IMR-90 (cell line): ENCODE data around the gene NNT. TPM values are rescaled to one million over a fixed set of nuclear protein-coding genes. Genes with fewer than 3 reads are reported as not detected.

Source experiments
- ATAC-seq: fragments of 200-7000 bp; cut with Tn5 transposase; 2 replicates; pipeline ENCODE4 v1.9.1; 2020; ENCODE audit warnings: low read depth, mild to moderate bottlenecking, moderate library complexity
- BruUV-seq: library from RNA; stranded (reverse); fragments of 400-500 nt; replicated peaks from 2 replicates; lab custom pipeline; 2021; lab: Mats Ljungman, UMichigan
- CTCF ChIA-PET: fragments of 300-600 bp; formaldehyde crosslinking; extraction: SDS; loops from one replicate; lab custom pipeline; 2021; ENCODE audit warnings: antibody characterized with exemption; lab: Yijun Ruan, JAX
- POLR2A ChIA-PET: fragments of 300-600 bp; sonication (Branson Sonifier 250); formaldehyde crosslinking; loops from one replicate; lab custom pipeline; 2022; ENCODE audit warnings: antibody characterized with exemption; ENCODE audit not compliant: unreplicated experiment; lab: Charles Lee
- DNase-seq: peaks from one replicate; pipeline ENCODE4 v3.0.0; 2013
- H2AFZ ChIP-seq: replicated peaks from 2 replicates; pipeline ENCODE3; 2013; ENCODE audit warnings: low read length, mild to moderate bottlenecking; ENCODE audit not compliant: poor library complexity
- H2AK5ac ChIP-seq: 2 replicates; pipeline ENCODE4 v1.6.1; 2013; ENCODE audit warnings: low read depth, low read length, inconsistent platforms
- H2AK9ac ChIP-seq: replicated peaks from 2 replicates; pipeline ENCODE3; 2013; ENCODE audit warnings: mild to moderate bottlenecking, low read depth, low read length, moderate library complexity; ENCODE audit not compliant: poor library complexity
- H2BK120ac ChIP-seq: 2 replicates; pipeline ENCODE4 v1.6.1; 2013; ENCODE audit warnings: low read depth, low read length, inconsistent platforms
- H2BK15ac ChIP-seq: 3 replicates; pipeline ENCODE4 v1.6.1; 2013; ENCODE audit warnings: low read depth, low read length, inconsistent platforms
- H2BK20ac ChIP-seq: 2 replicates; pipeline ENCODE4 v1.6.1; 2013; ENCODE audit warnings: low read depth, mild to moderate bottlenecking, inconsistent platforms, low read length, moderate library complexity
- H2BK5ac ChIP-seq: 2 replicates; pipeline ENCODE4 v1.6.1; 2013; ENCODE audit warnings: mild to moderate bottlenecking, low read depth, low read length, inconsistent platforms; ENCODE audit not compliant: poor library complexity, severe bottlenecking
- H3K14ac ChIP-seq: replicated peaks from 2 replicates; pipeline ENCODE4 v1.6.1; 2013; ENCODE audit warnings: low read depth, low read length, inconsistent platforms
- H3K18ac ChIP-seq: 2 replicates; pipeline ENCODE4 v1.6.1; 2013; ENCODE audit warnings: low read depth, low read length, control low read depth
- H3K23ac ChIP-seq: 2 replicates; pipeline ENCODE4 v1.6.1; 2013; ENCODE audit warnings: low read depth, low read length, inconsistent platforms
- H3K27ac ChIP-seq: 2 replicates; pipeline ENCODE4 v1.5.1; 2013; ENCODE audit warnings: mild to moderate bottlenecking, control low read depth, low read length; ENCODE audit not compliant: insufficient read depth
- H3K27me3 ChIP-seq: 2 replicates; pipeline ENCODE4 v1.6.1; 2013; ENCODE audit warnings: low read length; ENCODE audit not compliant: control insufficient read depth, insufficient read depth
- H3K36me3 ChIP-seq: 2 replicates; pipeline ENCODE4 v1.6.1; 2013; ENCODE audit warnings: low read length, mixed read lengths; ENCODE audit not compliant: control insufficient read depth, insufficient read depth
- H3K4ac ChIP-seq: 2 replicates; pipeline ENCODE4 v1.6.1; 2013; ENCODE audit warnings: low read depth, low read length, inconsistent platforms
- H3K4me1 ChIP-seq: 2 replicates; pipeline ENCODE4 v1.6.1; 2013; ENCODE audit warnings: low read length, mixed read lengths; ENCODE audit not compliant: control insufficient read depth, insufficient read depth
- H3K4me2 ChIP-seq: 2 replicates; pipeline ENCODE4 v1.6.1; 2013; ENCODE audit warnings: low read depth, mild to moderate bottlenecking, control low read depth, low read length, moderate library complexity
- H3K4me3 ChIP-seq: 2 replicates; pipeline ENCODE4 v1.5.1; 2013; ENCODE audit warnings: low read depth, mild to moderate bottlenecking, control low read depth, low read length, moderate library complexity; ENCODE audit not compliant: insufficient read depth
- H3K56ac ChIP-seq: 2 replicates; pipeline ENCODE4 v1.6.1; 2013; ENCODE audit warnings: low read length, inconsistent platforms; ENCODE audit not compliant: insufficient read depth; ENCODE audit errors: extremely low read depth
- H3K79me1 ChIP-seq, 2 experiments: 2 replicates each; pipeline ENCODE4 v1.6.1; 2013; ENCODE audit warnings: low read length in 2 of 2, inconsistent platforms in 1 of 2, low read depth in 1 of 2
- H3K9ac ChIP-seq: 2 replicates; pipeline ENCODE4 v1.6.1; 2013; ENCODE audit warnings: low read depth, low read length, control low read depth
- H3K9me1 ChIP-seq: 2 replicates; pipeline ENCODE4 v1.6.1; 2013; ENCODE audit warnings: low read length, inconsistent platforms; ENCODE audit not compliant: insufficient read depth
- H3K9me3 ChIP-seq: 2 replicates; pipeline ENCODE4 v1.6.1; 2013; ENCODE audit warnings: low read length; ENCODE audit not compliant: control insufficient read depth, insufficient read depth
- H4K20me1 ChIP-seq: 2 replicates; pipeline ENCODE4 v1.6.1; 2013; ENCODE audit warnings: low read length, inconsistent platforms; ENCODE audit not compliant: insufficient read depth
- H4K5ac ChIP-seq: 2 replicates; pipeline ENCODE4 v1.6.1; 2013; ENCODE audit warnings: mild to moderate bottlenecking, low read depth, low read length, control low read depth
- H4K8ac ChIP-seq, 2 experiments: 2 replicates each; pipeline ENCODE4 v1.6.1; 2013; ENCODE audit warnings: low read depth in 2 of 2, low read length in 2 of 2, control low read depth in 1 of 2, inconsistent platforms in 1 of 2
- H4K91ac ChIP-seq: 2 replicates; pipeline ENCODE4 v1.6.1; 2013; ENCODE audit warnings: low read depth, low read length, inconsistent platforms; ENCODE audit not compliant: insufficient read depth
- BHLHE40 ChIP-seq: fragments of 150-350 bp; IDR thresholded peaks from 2 replicates; pipeline ENCODE4 v1.6.1; 2016; ENCODE audit warnings: mild to moderate bottlenecking, low read depth, low read length
- CEBPB ChIP-seq: IDR thresholded peaks from 2 replicates; pipeline ENCODE4 v1.6.1; 2012; ENCODE audit warnings: low read depth, low read length, improper control_type of control experiment
- CHD1 ChIP-seq: IDR thresholded peaks from 2 replicates; pipeline ENCODE4 v1.6.1; 2012; ENCODE audit warnings: low read depth, low read length, improper control_type of control experiment
- ELK1 ChIP-seq: fragments of 150-350 bp; IDR thresholded peaks from 2 replicates; pipeline ENCODE4 v1.6.1; 2016; ENCODE audit warnings: low read depth, mild to moderate bottlenecking, low read length, moderate library complexity, borderline replicate concordance
- FOS ChIP-seq: fragments of 150-350 bp; IDR thresholded peaks from 2 replicates; pipeline ENCODE4 v1.6.1; 2016; ENCODE audit warnings: low read depth, low read length
- MAFK ChIP-seq: IDR thresholded peaks from 2 replicates; pipeline ENCODE4 v1.6.1; 2012; ENCODE audit warnings: low read depth, low read length, improper control_type of control experiment
- MAZ ChIP-seq: IDR thresholded peaks from 2 replicates; pipeline ENCODE4 v1.6.1; 2012; ENCODE audit warnings: low read depth, mild to moderate bottlenecking, low read length, improper control_type of control experiment, moderate library complexity, borderline replicate concordance
- MXI1 ChIP-seq: IDR thresholded peaks from 2 replicates; pipeline ENCODE4 v1.6.1; 2012; ENCODE audit warnings: low read depth, mild to moderate bottlenecking, low read length, moderate library complexity, borderline replicate concordance
- NFE2L2 ChIP-seq: fragments of 150-350 bp; IDR thresholded peaks from 2 replicates; pipeline ENCODE4 v1.6.1; 2016; ENCODE audit warnings: low read depth, mild to moderate bottlenecking, low read length
- POLR2A ChIP-seq: IDR thresholded peaks from 2 replicates; pipeline ENCODE4 v1.6.1; 2012; ENCODE audit warnings: mild to moderate bottlenecking, low read depth, low read length
- RAD21 ChIP-seq: IDR thresholded peaks from 2 replicates; pipeline ENCODE4 v1.6.1; 2012; ENCODE audit warnings: low read length, improper control_type of control experiment
- RCOR1 ChIP-seq: IDR thresholded peaks from 2 replicates; pipeline ENCODE4 v1.6.1; 2012; ENCODE audit warnings: mild to moderate bottlenecking, low read length, improper control_type of control experiment; ENCODE audit not compliant: insufficient replicate concordance
- RFX5 ChIP-seq: IDR thresholded peaks from 2 replicates; pipeline ENCODE4 v1.8.0; 2012; ENCODE audit warnings: low read depth, mild to moderate bottlenecking, low read length, moderate library complexity
- SMC3 ChIP-seq: fragments of 150-350 bp; IDR thresholded peaks from 2 replicates; pipeline ENCODE4 v1.6.1; 2016; ENCODE audit warnings: low read depth, mild to moderate bottlenecking, antibody characterized with exemption, low read length, moderate library complexity
- WGBS, 2 experiments: methylation state at CpG; one replicate each; pipeline versions ENCODE4 v1.1.5 to v1.1.7; 2013; ENCODE audit warnings: missing lambda C conversion rate in 2 of 2; ENCODE audit not compliant: insufficient read length in 1 of 2; ENCODE audit errors: extremely low coverage in 2 of 2; 5-methylcytosine and 5-hydroxymethylcytosine counted together
- dilution Hi-C: fragments of 300-500 bp; cut with HindIII; formaldehyde crosslinking; loops from one replicate; pipeline ENCODE4 v1.14.3; 2018; ENCODE audit warnings: low sequenced_read_pairs; ENCODE audit not compliant: unreplicated experiment
- in situ Hi-C: fragments of 300-500 bp; cut with MboI; formaldehyde crosslinking; loops from 3 replicates; pipeline ENCODE4 v1.14.3; 2019; ENCODE audit warnings: low sequenced_read_pairs, inconsistent platforms, mixed read lengths
- intact Hi-C: fragments of 100-400 bp; cut with micrococcal nuclease; formaldehyde crosslinking; loops from 2 replicates; pipeline ENCODE4 v1.10.0; 2022
- polyA plus RNA-seq, 3 experiments: library from polyadenylated mRNA; depleted of rRNA; stranded (reverse); fragments of >200 nt; gene quantifications; 2 replicates each; pipeline ENCODE4 v1.2.3, GENCODE V29; 2012; ENCODE audit warnings: low replicate concordance in 1 of 3
- total RNA-seq: library from RNA; depleted of rRNA; stranded (reverse); fragments of >200 nt; gene quantifications from 2 replicates; pipeline ENCODE4 v1.2.3, GENCODE V29; 2012
- TF ChIP-seq, protein P1 (sequence below): fragments of 150-350 bp; IDR thresholded peaks from 2 replicates; pipeline ENCODE4 v1.6.1; 2017; ENCODE audit warnings: mild to moderate bottlenecking, antibody characterized with exemption, low read length, low read depth
- TF ChIP-seq, protein P2 (sequence below): conservative IDR thresholded peaks from 2 replicates; pipeline ENCODE4 v1.5.1; 2012; ENCODE audit warnings: mild to moderate bottlenecking, low read depth, low read length, improper control_type of control experiment

Gene NNT
- total and polyA plus RNA-seq, 2 of the 4 experiments (the other 2 are of a cell fraction): 23.1 to 57.2 TPM

- no peak overlapping the region for H3K4me2 ChIP-seq
- H4K91ac ChIP-seq: no peak overlapping the region
- no peak overlapping the region for H2AFZ ChIP-seq
- POLR2A ChIA-PET: no interaction called here
- H3K4me1 ChIP-seq: 0 out of 2 replicates have a peak, but pooled peaks cover 2% of the 10 kb centered on the region
- H3K36me3 ChIP-seq: peaks cover 6% of the 10 kb centered on the region; the same call in 1 of the 2 replicates
- peaks cover 3% of the 10 kb centered on the region; the same call in 1 of the 2 replicates for H3K9me1 ChIP-seq
- no peak overlapping the region for H4K5ac ChIP-seq
- WGBS, 2 experiments: 100% methylated on average over 2 of the region's 4 CpGs; no CpG with 5 or more reads in 1 of the 2 experiments
- dilution Hi-C loops (no loop called here), in situ Hi-C loops (no loop called here), intact Hi-C loops (no loop called here)
- no peak overlapping the region for H2BK15ac ChIP-seq
- no peak overlapping the region for H3K14ac ChIP-seq
- no peak overlapping the region for H2BK120ac ChIP-seq
- H3K27ac ChIP-seq: no peak overlapping the region
- no peak overlapping the region for H4K8ac ChIP-seq
- BruUV-seq: no TSS peak
- H4K20me1 ChIP-seq: no peaks in the 10 kb centered on the region
- no peak overlapping the region for H3K4me3 ChIP-seq
- no peak overlapping the region for H2BK5ac ChIP-seq
- H3K79me1 ChIP-seq: peaks cover 0 to 9% of the 10 kb centered on the region in 2 experiments; a peak in 1 of 4 replicates
- CTCF ChIA-PET: no interaction called here
- no peak for ATAC-seq
- no peak overlapping the region for H2AK9ac ChIP-seq
- H3K23ac ChIP-seq: no peak overlapping the region
- DNase-seq: no peak
- no peak overlapping the region for H3K4ac ChIP-seq
- H3K56ac ChIP-seq: no peak overlapping the region
- no peak overlapping the region for H3K18ac ChIP-seq
- H2BK20ac ChIP-seq: no peak overlapping the region
- no peak overlapping the region for H2AK5ac ChIP-seq
- no peaks in the 10 kb centered on the region for H3K9me3 ChIP-seq
- TF ChIP-seq POLR2A (no peak), CHD1 (no peak), SMC3 (no peak), MAFK (no peak), BHLHE40 (no peak), NFE2L2 (no peak), MXI1 (no peak), MAZ (no peak), FOS (no peak), RFX5 (no peak), ELK1 (no peak), RAD21 (no peak), RCOR1 (no peak), CEBPB (no peak)
- TF ChIP-seq, protein P1, sequence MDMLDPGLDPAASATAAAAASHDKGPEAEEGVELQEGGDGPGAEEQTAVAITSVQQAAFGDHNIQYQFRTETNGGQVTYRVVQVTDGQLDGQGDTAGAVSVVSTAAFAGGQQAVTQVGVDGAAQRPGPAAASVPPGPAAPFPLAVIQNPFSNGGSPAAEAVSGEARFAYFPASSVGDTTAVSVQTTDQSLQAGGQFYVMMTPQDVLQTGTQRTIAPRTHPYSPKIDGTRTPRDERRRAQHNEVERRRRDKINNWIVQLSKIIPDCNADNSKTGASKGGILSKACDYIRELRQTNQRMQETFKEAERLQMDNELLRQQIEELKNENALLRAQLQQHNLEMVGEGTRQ: no peak
- TF ChIP-seq, protein P2, sequence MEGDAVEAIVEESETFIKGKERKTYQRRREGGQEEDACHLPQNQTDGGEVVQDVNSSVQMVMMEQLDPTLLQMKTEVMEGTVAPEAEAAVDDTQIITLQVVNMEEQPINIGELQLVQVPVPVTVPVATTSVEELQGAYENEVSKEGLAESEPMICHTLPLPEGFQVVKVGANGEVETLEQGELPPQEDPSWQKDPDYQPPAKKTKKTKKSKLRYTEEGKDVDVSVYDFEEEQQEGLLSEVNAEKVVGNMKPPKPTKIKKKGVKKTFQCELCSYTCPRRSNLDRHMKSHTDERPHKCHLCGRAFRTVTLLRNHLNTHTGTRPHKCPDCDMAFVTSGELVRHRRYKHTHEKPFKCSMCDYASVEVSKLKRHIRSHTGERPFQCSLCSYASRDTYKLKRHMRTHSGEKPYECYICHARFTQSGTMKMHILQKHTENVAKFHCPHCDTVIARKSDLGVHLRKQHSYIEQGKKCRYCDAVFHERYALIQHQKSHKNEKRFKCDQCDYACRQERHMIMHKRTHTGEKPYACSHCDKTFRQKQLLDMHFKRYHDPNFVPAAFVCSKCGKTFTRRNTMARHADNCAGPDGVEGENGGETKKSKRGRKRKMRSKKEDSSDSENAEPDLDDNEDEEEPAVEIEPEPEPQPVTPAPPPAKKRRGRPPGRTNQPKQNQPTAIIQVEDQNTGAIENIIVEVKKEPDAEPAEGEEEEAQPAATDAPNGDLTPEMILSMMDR: no peak
- H3K27me3 ChIP-seq: no peaks in the 10 kb centered on the region
- H3K9ac ChIP-seq: no peak overlapping the region
Observed at GRCh38 chr5:43677253-43677652, 74.3 kb downstream of the NNT start.
